ENCODE results near the gene DDX4. TPM values are rescaled to one million over a fixed set of nuclear protein-coding genes. Genes with fewer than 3 reads are reported as not detected.

DDX4 gene
- total and polyA plus RNA-seq, 3 experiments from 2014 or later: not detected

DNA sequence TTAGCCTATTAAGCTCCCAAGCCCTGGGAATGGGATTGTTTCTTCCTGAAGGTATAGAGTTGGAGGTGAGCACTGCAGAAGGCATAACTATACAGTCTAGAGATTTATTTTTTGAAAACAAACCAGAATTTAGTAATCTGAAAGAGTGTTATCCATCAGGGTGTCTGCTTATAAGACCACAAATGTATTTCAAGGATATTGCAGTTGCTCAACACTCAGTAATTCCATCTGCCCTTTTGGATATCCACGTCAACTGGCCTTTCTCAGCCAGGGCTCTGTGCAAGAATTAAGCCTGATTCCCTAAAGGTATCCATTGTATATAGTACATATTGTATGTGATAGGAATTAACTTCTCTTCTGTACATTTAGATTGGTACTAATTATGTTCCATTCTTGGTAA is 98.3 kb downstream of the DDX4 start:
- H3K4me1 ChIP-seq (ENCODE audit: insufficient read depth, low read length): no peaks in the 10 kb centered on the region
- Mint-ChIP-seq H3K4me3 (no peak overlapping the region), H3K4me1 (no peaks in the 10 kb centered on the region), H3K9me3 (no peaks in the 10 kb centered on the region), H3K27me3 (peaks cover 0 to 4% of the 10 kb centered on the region in 2 donors), H3K36me3 (peaks cover 0 to 2% (median 0%) of the 10 kb centered on the region in 3 donors), H3K27ac (no peak overlapping the region)
- H3K36me3 ChIP-seq (ENCODE audit: insufficient read depth, low read length): no peaks in the 10 kb centered on the region
- no peak overlapping the region for H3K27ac ChIP-seq (ENCODE audit: low read depth, low read length)
- H3K9me3 ChIP-seq (ENCODE audit: low read length): no peaks in the 10 kb centered on the region
- H3K4me3 ChIP-seq (ENCODE audit: low read length): no peak overlapping the region
- no peaks in the 10 kb centered on the region for H3K27me3 ChIP-seq (ENCODE audit: insufficient read depth, low read length, poor library complexity, severe bottlenecking)
- POLR2A ChIA-PET: no interaction called here
- DNase-seq: no peak
- CTCF ChIA-PET: no interaction called here

DNA sequence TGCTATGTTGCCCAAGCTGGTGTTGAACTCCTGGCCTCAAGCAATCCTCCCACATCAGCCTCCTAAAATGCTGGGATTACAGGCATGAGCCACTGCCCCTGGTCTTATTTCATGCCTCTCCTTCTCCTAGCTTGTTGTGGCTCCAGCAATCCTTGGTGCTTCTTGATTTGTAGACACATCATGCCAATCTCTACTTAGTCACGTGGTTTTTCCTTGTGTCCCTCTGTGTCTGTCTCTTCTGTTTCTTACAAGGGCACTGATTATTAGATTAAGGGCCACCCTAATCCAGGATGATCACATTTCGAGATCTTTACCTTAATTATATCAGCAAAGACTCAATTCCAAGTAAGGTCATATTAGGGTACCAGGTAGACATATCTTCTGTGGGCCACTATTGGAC is 104.1 kb downstream of the DDX4 start:
- ChIA-PET POLR2A (no interaction called here), CTCF (no interaction called here)
- H3K36me3 ChIP-seq (ENCODE audit: insufficient read depth, low read length): no peaks in the 10 kb centered on the region
- Mint-ChIP-seq H3K9me3 (peaks cover 0 to 8% (median 5%) of the 10 kb centered on the region in 5 donors), H3K4me3 (no peak overlapping the region), H3K27me3 (peaks cover 5 to 9% of the 10 kb centered on the region in 2 donors), H3K36me3 (peaks cover 0 to 2% (median 0%) of the 10 kb centered on the region in 3 donors), H3K4me1 (no peaks in the 10 kb centered on the region), H3K27ac (no peak overlapping the region)
- no peaks in the 10 kb centered on the region for H3K4me1 ChIP-seq (ENCODE audit: insufficient read depth, low read length)
- no peak for DNase-seq
- H3K9me3 ChIP-seq (ENCODE audit: low read length): no peaks in the 10 kb centered on the region
- H3K27ac ChIP-seq (ENCODE audit: low read depth, low read length): no peak overlapping the region
- no peaks in the 10 kb centered on the region for H3K27me3 ChIP-seq (ENCODE audit: insufficient read depth, low read length, poor library complexity, severe bottlenecking)
- H3K4me3 ChIP-seq (ENCODE audit: low read length): no peak overlapping the region

DNA sequence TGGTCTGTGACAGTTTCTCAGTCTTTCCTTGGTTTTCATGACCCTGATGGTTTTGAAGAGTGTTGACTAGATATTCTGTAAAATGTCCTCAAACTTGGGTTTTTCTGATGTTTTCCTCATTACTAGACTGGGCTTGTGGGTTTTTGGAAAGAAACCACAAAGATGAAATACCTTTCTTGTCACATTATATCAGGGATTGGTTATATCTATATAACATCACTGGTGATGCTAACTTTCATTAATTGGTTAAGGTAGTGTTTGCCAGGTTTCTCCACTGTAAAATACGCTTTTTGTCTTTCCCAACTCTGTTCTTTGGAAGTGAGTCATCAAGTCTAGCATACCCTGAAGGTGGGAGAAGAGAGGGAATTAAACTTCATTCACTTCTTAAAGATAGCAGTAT is 110.0 kb downstream of the DDX4 start:
- Histone ChIP-seq H3K36me3 (ENCODE audit: insufficient read depth, low read length) (no peaks in the 10 kb centered on the region), H3K27me3 (ENCODE audit: insufficient read depth, low read length, poor library complexity, severe bottlenecking) (peaks cover 5% of the 10 kb centered on the region), H3K4me3 (ENCODE audit: low read length) (no peak overlapping the region), H3K9me3 (ENCODE audit: low read length) (no peaks in the 10 kb centered on the region), H3K4me1 (ENCODE audit: insufficient read depth, low read length) (no peaks in the 10 kb centered on the region), H3K27ac (ENCODE audit: low read depth, low read length) (no peak overlapping the region)
- Mint-ChIP-seq H3K4me3 (no peak overlapping the region), H3K27me3 (peaks cover 12 to 38% of the 10 kb centered on the region in 2 donors), H3K9me3 (peaks cover 0 to 8% (median 5%) of the 10 kb centered on the region in 5 donors), H3K4me1 (peaks cover 3 to 15% (median 4%) of the 10 kb centered on the region in 3 donors), H3K27ac (no peak overlapping the region), H3K36me3 (peaks cover 0 to 6% (median 1%) of the 10 kb centered on the region in 3 donors)
- POLR2A ChIA-PET: no interaction called here
- no peak for DNase-seq
- CTCF ChIA-PET: no interaction called here

DNA sequence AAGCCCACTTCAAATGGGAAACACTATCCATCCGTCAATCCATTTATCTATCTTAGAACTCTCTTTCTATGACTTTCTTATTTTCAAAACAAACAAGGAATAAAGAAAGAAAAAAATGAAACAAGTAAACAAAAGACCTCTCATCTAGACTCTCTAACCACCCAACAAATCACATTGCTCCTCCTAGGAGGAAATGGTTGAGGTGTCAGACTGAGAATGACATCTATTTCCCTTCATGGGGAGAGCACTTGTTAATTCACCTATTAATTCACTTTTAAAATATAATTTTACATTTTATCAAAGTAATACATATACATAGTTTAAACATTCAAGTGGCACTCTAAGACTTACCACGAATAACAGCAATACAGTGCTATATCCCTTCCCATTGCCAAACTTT is 110.9 kb downstream of the DDX4 start:
- Histone ChIP-seq H3K4me3 (ENCODE audit: low read length) (no peak overlapping the region), H3K36me3 (ENCODE audit: insufficient read depth, low read length) (no peaks in the 10 kb centered on the region), H3K9me3 (ENCODE audit: low read length) (no peaks in the 10 kb centered on the region), H3K27me3 (ENCODE audit: insufficient read depth, low read length, poor library complexity, severe bottlenecking) (peaks cover 5% of the 10 kb centered on the region), H3K4me1 (ENCODE audit: insufficient read depth, low read length) (no peaks in the 10 kb centered on the region), H3K27ac (ENCODE audit: low read depth, low read length) (no peak overlapping the region)
- peaks cover 12 to 43% of the 10 kb centered on the region in 2 donors for H3K27me3 Mint-ChIP-seq
- H3K4me3 Mint-ChIP-seq: no peak overlapping the region
- peaks cover 3 to 15% (median 4%) of the 10 kb centered on the region in 3 donors for H3K4me1 Mint-ChIP-seq
- H3K36me3 Mint-ChIP-seq: peaks cover 0 to 6% (median 1%) of the 10 kb centered on the region in 3 donors
- H3K9me3 Mint-ChIP-seq: peaks cover 0 to 8% (median 4%) of the 10 kb centered on the region in 5 donors
- peak in 1 of 5 donors; percentile 7 for DNase-seq
- ChIA-PET POLR2A (no interaction called here), CTCF (no interaction called here)
- H3K27ac Mint-ChIP-seq: peak overlapping the region in 1 of 8 donors; percentile 73

DNA sequence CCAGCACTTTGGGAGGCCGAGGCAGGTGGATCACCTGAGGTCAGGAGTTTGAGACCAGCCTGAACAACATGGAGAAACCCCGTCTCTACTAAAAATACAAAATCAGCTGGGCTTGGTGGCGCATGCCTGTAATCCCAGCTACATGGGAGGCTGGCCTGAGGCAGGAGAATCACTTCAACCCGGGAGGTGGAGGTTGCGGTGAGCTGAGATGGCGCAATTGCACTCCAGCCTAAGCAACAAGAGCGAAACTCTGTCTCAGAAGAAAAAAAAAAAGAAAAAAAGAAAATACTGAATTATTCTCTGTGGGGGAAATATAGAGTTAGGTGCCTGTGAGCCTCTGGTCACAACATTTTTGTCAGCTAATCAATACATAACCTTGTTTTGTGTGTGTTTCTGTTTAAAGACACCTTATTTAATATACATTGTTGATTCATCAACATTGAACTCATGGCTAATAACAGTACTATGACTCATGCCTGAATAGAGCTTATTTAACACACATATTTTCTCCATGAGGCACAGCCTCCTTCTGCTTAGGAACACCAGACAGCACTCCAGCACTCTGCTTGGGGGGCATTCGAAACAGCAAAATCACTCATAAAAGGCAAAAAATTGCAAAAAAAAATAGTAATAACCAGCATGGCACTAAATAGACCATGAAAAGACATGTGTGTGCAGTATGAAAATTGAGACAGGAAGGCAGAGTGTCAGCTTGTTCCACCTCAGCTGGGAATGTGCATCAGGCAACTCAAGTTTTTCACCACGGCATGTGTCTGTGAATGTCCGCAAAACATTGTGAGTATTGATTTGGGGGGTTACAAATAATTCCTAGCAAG is 113.2 kb downstream of the DDX4 start, which contains the start of gene IL31RA:
Gene IL31RA (plus strand): TSS at position 519 of the 836 bp plus-strand sequence. CDS start 214 bp downstream, at position 733.
- H3K27me3 ChIP-seq (ENCODE audit: insufficient read depth, low read length, poor library complexity, severe bottlenecking): peaks cover 5% of the 10 kb centered on the region
- Mint-ChIP-seq H3K4me3 (no peak within 1 kb of the TSS), H3K27ac (no peak within 1 kb of the TSS), H3K27me3 (peaks cover 9 to 43% of the 10 kb centered on the region in 2 donors), H3K9me3 (no peaks in the 10 kb centered on the region), H3K4me1 (peaks cover 11 to 25% (median 13%) of the 10 kb centered on the region in 3 donors), H3K36me3 (peaks cover 0 to 6% (median 1%) of the 10 kb centered on the region in 3 donors)
- H3K4me3 ChIP-seq (ENCODE audit: low read length): no peak within 1 kb of the TSS
- ChIA-PET POLR2A (no interaction called here), CTCF (no interaction called here)
- DNase-seq: no peak
- H3K9me3 ChIP-seq (ENCODE audit: low read length): no peaks in the 10 kb centered on the region
- peaks cover 8% of the 10 kb centered on the region for H3K4me1 ChIP-seq (ENCODE audit: insufficient read depth, low read length)
- H3K27ac ChIP-seq (ENCODE audit: low read depth, low read length): no peak within 1 kb of the TSS
- no peaks in the 10 kb centered on the region for H3K36me3 ChIP-seq (ENCODE audit: insufficient read depth, low read length)

DNA sequence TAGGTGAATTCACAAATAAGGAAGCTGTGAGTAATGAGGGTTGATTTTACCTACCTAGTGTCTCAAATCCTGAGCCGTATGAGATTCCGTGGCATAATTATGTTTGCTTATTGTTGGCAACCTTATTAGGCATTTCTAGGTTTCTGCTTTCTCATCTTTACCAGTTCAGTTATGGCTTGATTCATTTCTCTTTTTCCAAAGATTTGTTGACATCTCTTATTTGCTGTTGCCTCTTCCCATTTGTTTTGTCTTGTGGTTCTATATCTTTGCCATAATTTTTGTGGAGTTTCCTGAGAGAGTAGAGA is 113.8 kb downstream of the DDX4 start:
- no peaks in the 10 kb centered on the region for H3K9me3 Mint-ChIP-seq
- ChIA-PET CTCF (no interaction called here), POLR2A (no interaction called here)
- Histone ChIP-seq H3K27me3 (ENCODE audit: insufficient read depth, low read length, poor library complexity, severe bottlenecking) (peaks cover 5% of the 10 kb centered on the region), H3K4me3 (ENCODE audit: low read length) (no peak overlapping the region), H3K36me3 (ENCODE audit: insufficient read depth, low read length) (no peaks in the 10 kb centered on the region), H3K27ac (ENCODE audit: low read depth, low read length) (no peak overlapping the region), H3K4me1 (ENCODE audit: insufficient read depth, low read length) (peaks cover 14% of the 10 kb centered on the region), H3K9me3 (ENCODE audit: low read length) (no peaks in the 10 kb centered on the region)
- peaks cover 17 to 31% (median 19%) of the 10 kb centered on the region in 3 donors for H3K4me1 Mint-ChIP-seq
- H3K4me3 Mint-ChIP-seq: no peak overlapping the region
- H3K36me3 Mint-ChIP-seq: peaks cover 0 to 6% (median 1%) of the 10 kb centered on the region in 3 donors
- no peak overlapping the region for H3K27ac Mint-ChIP-seq
- DNase-seq: no peak
- H3K27me3 Mint-ChIP-seq: peaks cover 7 to 40% of the 10 kb centered on the region in 2 donors

DNA sequence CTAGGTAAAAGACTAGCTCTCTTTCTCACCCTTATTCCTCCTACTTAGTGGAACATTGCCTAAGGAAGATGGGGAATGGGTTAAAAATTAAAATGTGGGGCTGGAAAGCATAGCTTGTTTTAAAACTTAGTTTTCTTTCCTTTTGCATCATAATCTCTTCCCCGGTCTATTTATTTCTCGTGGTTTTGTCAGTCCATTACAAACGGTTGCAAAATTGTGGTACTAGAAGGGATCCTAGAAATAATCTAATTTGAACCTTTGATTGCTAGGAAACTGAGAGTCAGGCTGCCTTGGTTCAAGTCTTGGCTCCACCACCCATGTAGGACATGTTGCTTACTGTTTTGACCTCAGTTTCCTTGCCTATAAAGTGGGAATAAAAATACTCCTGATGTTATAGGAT is 114.6 kb downstream of the DDX4 start:
- Histone ChIP-seq H3K4me3 (ENCODE audit: low read length) (no peak overlapping the region), H3K27me3 (ENCODE audit: insufficient read depth, low read length, poor library complexity, severe bottlenecking) (peaks cover 5% of the 10 kb centered on the region), H3K4me1 (ENCODE audit: insufficient read depth, low read length) (peaks cover 21% of the 10 kb centered on the region), H3K36me3 (ENCODE audit: insufficient read depth, low read length) (no peaks in the 10 kb centered on the region), H3K27ac (ENCODE audit: low read depth, low read length) (no peak overlapping the region), H3K9me3 (ENCODE audit: low read length) (no peaks in the 10 kb centered on the region)
- H3K9me3 Mint-ChIP-seq: no peaks in the 10 kb centered on the region
- DNase-seq: no peak
- H3K4me1 Mint-ChIP-seq: peaks cover 24 to 40% (median 25%) of the 10 kb centered on the region in 3 donors
- H3K36me3 Mint-ChIP-seq: peaks cover 0 to 5% (median 1%) of the 10 kb centered on the region in 3 donors
- POLR2A ChIA-PET: no interaction called here
- CTCF ChIA-PET: no interaction called here
- no peak overlapping the region for H3K27ac Mint-ChIP-seq
- H3K27me3 Mint-ChIP-seq: peaks cover 7 to 39% of the 10 kb centered on the region in 2 donors
- H3K4me3 Mint-ChIP-seq: no peak overlapping the region

DNA sequence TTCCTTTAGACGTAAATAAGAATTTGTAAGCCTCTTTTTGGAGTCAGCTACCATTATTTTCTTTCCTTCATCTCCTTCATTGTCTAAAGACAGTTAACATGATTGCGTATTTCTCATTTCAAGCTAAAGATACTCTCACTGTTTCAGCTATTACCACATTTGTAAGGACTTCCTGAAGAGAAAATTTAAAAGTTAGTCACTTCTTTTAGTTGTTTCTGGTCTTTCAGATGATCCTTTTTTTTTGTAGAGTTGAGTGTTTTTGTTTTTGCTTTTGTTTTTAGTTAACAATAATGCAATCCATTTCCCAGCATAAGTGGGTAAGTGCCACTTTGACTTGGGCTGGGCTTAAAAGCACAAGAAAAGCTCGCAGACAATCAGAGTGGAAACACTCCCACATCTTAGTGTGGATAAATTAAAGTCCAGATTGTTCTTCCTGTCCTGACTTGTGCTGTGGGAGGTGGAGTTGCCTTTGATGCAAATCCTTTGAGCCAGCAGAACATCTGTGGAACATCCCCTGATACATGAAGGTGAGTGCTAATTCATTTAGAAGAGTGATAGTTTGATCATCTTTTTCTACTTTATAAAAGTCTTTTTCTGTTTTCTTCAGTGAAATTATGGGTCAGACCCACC is 115.3 kb downstream of the DDX4 start:
- Histone ChIP-seq H3K4me1 (ENCODE audit: insufficient read depth, low read length) (peaks cover 21% of the 10 kb centered on the region), H3K9me3 (ENCODE audit: low read length) (no peaks in the 10 kb centered on the region), H3K4me3 (ENCODE audit: low read length) (no peak overlapping the region), H3K36me3 (ENCODE audit: insufficient read depth, low read length) (no peaks in the 10 kb centered on the region), H3K27ac (ENCODE audit: low read depth, low read length) (no peak overlapping the region), H3K27me3 (ENCODE audit: insufficient read depth, low read length, poor library complexity, severe bottlenecking) (peaks cover 5% of the 10 kb centered on the region)
- H3K4me1 Mint-ChIP-seq: peaks cover 25 to 43% (median 26%) of the 10 kb centered on the region in 3 donors
- H3K4me3 Mint-ChIP-seq: no peak overlapping the region
- no peak overlapping the region for H3K27ac Mint-ChIP-seq
- no peak for DNase-seq
- H3K9me3 Mint-ChIP-seq: no peaks in the 10 kb centered on the region
- peaks cover 7 to 35% of the 10 kb centered on the region in 2 donors for H3K27me3 Mint-ChIP-seq
- H3K36me3 Mint-ChIP-seq: no peaks in the 10 kb centered on the region
- POLR2A ChIA-PET: no interaction called here
- CTCF ChIA-PET: no interaction called here

All from CD8-positive, alpha-beta memory T cell (primary cell).